Measurements from ENCODE around the gene SLC26A6. TPM values are rescaled to one million over a fixed set of nuclear protein-coding genes. Genes with fewer than 3 reads are reported as not detected.
A peak's percentile ranks its signal among the peaks of the same experiment; 100 is the strongest.

Gene SLC26A6
- total RNA-seq, 1 experiment from 2014 or later: 44.9 TPM

DNA sequence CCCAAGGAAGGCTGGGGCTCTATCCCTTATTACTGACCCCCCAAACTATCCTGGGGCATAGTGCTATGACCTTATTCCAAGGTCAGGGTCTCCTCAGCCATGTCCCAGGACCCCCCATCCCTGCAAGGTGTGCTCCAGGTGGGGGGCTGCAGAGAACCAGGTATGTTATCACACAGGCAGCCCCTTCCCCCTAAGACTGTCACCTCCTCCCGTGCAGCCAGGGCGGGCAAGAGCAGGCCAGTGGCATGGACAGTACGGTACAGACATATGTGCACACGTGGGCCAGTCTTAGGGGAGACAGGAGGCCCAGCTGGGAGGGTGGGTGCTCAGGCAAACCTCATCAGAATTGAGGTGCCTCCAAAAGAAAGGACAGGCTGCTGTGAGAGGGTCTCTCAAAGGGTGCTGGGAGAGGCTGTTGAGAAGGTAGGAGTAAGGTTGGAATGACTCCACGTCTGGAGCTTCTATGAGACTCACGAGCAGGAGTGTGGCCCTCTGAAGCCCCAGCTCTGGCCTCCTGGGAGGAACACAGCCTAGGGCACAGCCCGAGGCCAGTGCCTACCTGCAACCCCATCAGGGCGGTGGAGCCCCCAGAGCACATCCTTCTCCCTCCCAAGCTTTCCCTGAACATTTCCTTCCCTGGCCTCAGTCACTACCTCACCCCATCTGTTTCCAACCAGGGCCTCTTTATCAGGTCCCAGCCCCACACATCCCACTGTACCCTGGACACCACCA lies 38.4 kb downstream of the SLC26A6 start:
- POLR2A ChIA-PET (ENCODE audit: unreplicated experiment): no interaction called here
- no TSS peak for BruUV-seq (replicated peaks)
- Histone ChIP-seq H3K4me1 (ENCODE audit: insufficient read depth, low read length) (peaks cover 67% of the 10 kb centered on the region), H3K9me3 (ENCODE audit: low read length) (no peaks in the 10 kb centered on the region), H3K9me2 (replicated peaks; ENCODE audit: low read length) (no peaks in the 10 kb centered on the region), H3K9ac (ENCODE audit: low read length) (no peak overlapping the region), H3K27me3 (ENCODE audit: low read length) (no peaks in the 10 kb centered on the region), H2AFZ (ENCODE audit: low read length) (no peak overlapping the region), H3F3A (ENCODE audit: low read length, unreplicated experiment) (no peaks in the 10 kb centered on the region), H3K36me3 (ENCODE audit: low read depth, low read length) (peaks cover 32% of the 10 kb centered on the region), H3K4me2 (ENCODE audit: low read length) (no peak overlapping the region), H4K20me1 (ENCODE audit: low read length) (no peaks in the 10 kb centered on the region), H3K27ac (ENCODE audit: low read length) (peak overlapping the region; percentile 89), H3K4me3 (ENCODE audit: low read length) (no peak overlapping the region), H3K79me2 (ENCODE audit: low read length) (no peaks in the 10 kb centered on the region)
- no peak for TF ChIP-seq EZH2 (IDR thresholded peaks at IDR 0.05; ENCODE audit: low read length, unreplicated experiment)
- TF ChIP-seq, protein P1, sequence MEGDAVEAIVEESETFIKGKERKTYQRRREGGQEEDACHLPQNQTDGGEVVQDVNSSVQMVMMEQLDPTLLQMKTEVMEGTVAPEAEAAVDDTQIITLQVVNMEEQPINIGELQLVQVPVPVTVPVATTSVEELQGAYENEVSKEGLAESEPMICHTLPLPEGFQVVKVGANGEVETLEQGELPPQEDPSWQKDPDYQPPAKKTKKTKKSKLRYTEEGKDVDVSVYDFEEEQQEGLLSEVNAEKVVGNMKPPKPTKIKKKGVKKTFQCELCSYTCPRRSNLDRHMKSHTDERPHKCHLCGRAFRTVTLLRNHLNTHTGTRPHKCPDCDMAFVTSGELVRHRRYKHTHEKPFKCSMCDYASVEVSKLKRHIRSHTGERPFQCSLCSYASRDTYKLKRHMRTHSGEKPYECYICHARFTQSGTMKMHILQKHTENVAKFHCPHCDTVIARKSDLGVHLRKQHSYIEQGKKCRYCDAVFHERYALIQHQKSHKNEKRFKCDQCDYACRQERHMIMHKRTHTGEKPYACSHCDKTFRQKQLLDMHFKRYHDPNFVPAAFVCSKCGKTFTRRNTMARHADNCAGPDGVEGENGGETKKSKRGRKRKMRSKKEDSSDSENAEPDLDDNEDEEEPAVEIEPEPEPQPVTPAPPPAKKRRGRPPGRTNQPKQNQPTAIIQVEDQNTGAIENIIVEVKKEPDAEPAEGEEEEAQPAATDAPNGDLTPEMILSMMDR (conservative IDR thresholded peaks at IDR 0.05; ENCODE audit: low read depth, low read length): no peak
- TF ChIP-seq EZH2phosphoT487 (IDR thresholded peaks at IDR 0.05; ENCODE audit: borderline replicate concordance, low read length): no peak
- ATAC-seq (no peak), DNase-seq (no peak)
- CTCF ChIA-PET: no interaction called here
- intact Hi-C loops (cut with micrococcal nuclease): loop anchor here (5.0 kb wide), 1 partner anchor 40 kb away; the partner anchor contains the start of gene PFKFB4

DNA sequence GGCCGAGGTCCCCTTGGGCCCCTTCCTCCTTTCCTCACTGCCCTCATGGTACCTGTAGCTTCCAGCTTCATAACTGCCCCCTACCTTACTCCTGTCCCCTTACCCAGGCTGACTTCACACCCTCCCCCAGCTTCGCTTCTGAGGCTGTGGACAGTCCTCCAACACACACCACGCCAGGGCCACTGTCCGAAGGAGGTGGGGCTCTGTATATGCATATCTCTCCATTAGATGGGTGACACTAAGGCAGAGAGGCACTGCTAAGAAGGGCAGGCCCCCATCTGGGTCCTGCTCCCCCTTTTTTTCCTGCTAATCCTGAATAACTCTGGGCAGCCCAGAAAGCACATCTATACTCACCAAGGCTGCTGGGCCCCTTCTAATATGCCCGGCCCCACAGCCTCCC lies 39.1 kb downstream of the SLC26A6 start:
- ChIA-PET CTCF (no interaction called here), POLR2A (ENCODE audit: unreplicated experiment) (no interaction called here)
- Histone ChIP-seq H4K20me1 (ENCODE audit: low read length) (no peaks in the 10 kb centered on the region), H3K4me1 (ENCODE audit: insufficient read depth, low read length) (peaks cover 65% of the 10 kb centered on the region), H3F3A (ENCODE audit: low read length, unreplicated experiment) (no peaks in the 10 kb centered on the region), H3K4me2 (ENCODE audit: low read length) (peak overlapping the region; percentile 51), H3K9me3 (ENCODE audit: low read length) (no peaks in the 10 kb centered on the region), H3K27ac (ENCODE audit: low read length) (peak overlapping the region; percentile 74), H3K36me3 (ENCODE audit: low read depth, low read length) (peaks cover 26% of the 10 kb centered on the region), H3K4me3 (ENCODE audit: low read length) (no peak overlapping the region), H3K27me3 (ENCODE audit: low read length) (no peaks in the 10 kb centered on the region), H3K9ac (ENCODE audit: low read length) (peak overlapping the region; percentile 19; the same call in 1 of the 2 replicates), H3K79me2 (ENCODE audit: low read length) (no peaks in the 10 kb centered on the region), H2AFZ (ENCODE audit: low read length) (no peak overlapping the region), H3K9me2 (replicated peaks; ENCODE audit: low read length) (no peaks in the 10 kb centered on the region)
- TF ChIP-seq, protein P1 (conservative IDR thresholded peaks at IDR 0.05; ENCODE audit: low read depth, low read length): no peak
- TF ChIP-seq EZH2 (IDR thresholded peaks at IDR 0.05; ENCODE audit: low read length, unreplicated experiment) (no peak), EZH2phosphoT487 (IDR thresholded peaks at IDR 0.05; ENCODE audit: borderline replicate concordance, low read length) (no peak)
- no TSS peak for BruUV-seq (replicated peaks)
- intact Hi-C loops (cut with micrococcal nuclease): loop anchor here (5.0 kb wide), 1 partner anchor 39 kb away; the partner anchor contains the start of gene PFKFB4
- ATAC-seq: peak; percentile 5
- DNase-seq: no peak

DNA sequence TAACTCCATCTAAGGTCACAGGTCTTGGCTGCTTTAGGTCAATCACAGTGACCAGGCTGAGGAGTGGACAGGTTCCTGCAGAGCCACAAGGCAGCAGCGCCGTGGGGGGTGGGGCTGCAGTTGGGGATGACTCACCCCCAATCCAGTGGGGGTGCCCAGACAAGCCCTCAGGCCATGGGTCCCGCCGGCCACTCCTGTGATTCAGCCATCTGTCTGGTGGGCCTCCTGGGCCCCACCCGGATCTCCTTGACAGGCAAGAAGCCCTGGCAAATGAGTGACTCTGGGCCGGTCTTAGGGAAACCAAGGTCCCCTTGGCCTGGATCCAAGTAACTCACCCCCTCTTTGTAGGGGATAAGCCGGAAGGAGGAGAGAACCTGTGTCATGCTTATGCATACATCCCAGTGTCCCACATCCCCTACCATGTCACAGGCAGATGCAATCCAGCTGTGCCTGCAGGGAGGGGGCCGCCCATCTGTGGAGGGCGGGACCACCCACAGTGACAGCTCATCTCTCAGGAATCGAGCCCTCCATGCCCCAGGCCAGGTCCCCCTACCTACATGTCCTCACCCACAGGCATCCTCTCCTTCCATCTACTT lies 39.6 kb downstream of the SLC26A6 start:
- Histone ChIP-seq H3F3A (ENCODE audit: low read length, unreplicated experiment) (no peaks in the 10 kb centered on the region), H3K27ac (ENCODE audit: low read length) (peak overlapping the region; percentile 74), H3K4me2 (ENCODE audit: low read length) (peak overlapping the region; percentile 51), H4K20me1 (ENCODE audit: low read length) (no peaks in the 10 kb centered on the region), H3K27me3 (ENCODE audit: low read length) (no peaks in the 10 kb centered on the region), H3K4me1 (ENCODE audit: insufficient read depth, low read length) (peaks cover 60% of the 10 kb centered on the region), H3K9me2 (replicated peaks; ENCODE audit: low read length) (no peaks in the 10 kb centered on the region), H3K4me3 (ENCODE audit: low read length) (no peak overlapping the region), H2AFZ (ENCODE audit: low read length) (no peak overlapping the region), H3K79me2 (ENCODE audit: low read length) (no peaks in the 10 kb centered on the region), H3K9me3 (ENCODE audit: low read length) (no peaks in the 10 kb centered on the region), H3K9ac (ENCODE audit: low read length) (peak overlapping the region; percentile 19; the same call in 1 of the 2 replicates), H3K36me3 (ENCODE audit: low read depth, low read length) (peaks cover 21% of the 10 kb centered on the region)
- POLR2A ChIA-PET (ENCODE audit: unreplicated experiment): no interaction called here
- peak; percentile 95 for DNase-seq
- intact Hi-C loops (cut with micrococcal nuclease): loop anchor here (5.0 kb wide), 1 partner anchor 38 kb away; the partner anchor contains the start of gene PFKFB4
- ATAC-seq: peak; percentile 43
- no TSS peak for BruUV-seq (replicated peaks)
- CTCF ChIA-PET: no interaction called here
- no peak for TF ChIP-seq EZH2 (IDR thresholded peaks at IDR 0.05; ENCODE audit: low read length, unreplicated experiment)
